Epithelial cell of esophagus (primary cell): Measurements from ENCODE around the gene COL10A1.

Experiments
- DNase-seq: peaks from one replicate; pipeline ENCODE4 v3.0.0; 2010; ENCODE audit warnings: low read depth
- H3K4me3 ChIP-seq: 2 replicates; pipeline ENCODE4 v1.5.1; 2011; ENCODE audit warnings: mild to moderate bottlenecking, low read length, control low read depth
- CTCF ChIP-seq: IDR thresholded peaks from 2 replicates; pipeline ENCODE4 v1.5.1; 2011; ENCODE audit warnings: low read depth, mild to moderate bottlenecking, low read length, control low read depth, inconsistent platforms; ENCODE audit not compliant: insufficient read depth; ENCODE audit errors: missing control alignments

Gene COL10A1

GRCh38 chr6:116073765-116074440 is 52.0 kb downstream of the COL10A1 start:
- no peak for TF ChIP-seq CTCF
- peak; percentile 88 for DNase-seq
- H3K4me3 ChIP-seq = no peak overlapping the region

GRCh38 chr6:116072368-116072767 is 53.6 kb downstream of the COL10A1 start:
- TF ChIP-seq CTCF = no peak
- H3K4me3 ChIP-seq = no peak overlapping the region
- DNase-seq = peak; percentile 27

- H3K4me3 ChIP-seq = no peak overlapping the region
- peak; percentile 48 for DNase-seq
- TF ChIP-seq CTCF = no peak
Measured at GRCh38 chr6:116070616-116071389, 55.1 kb downstream of the COL10A1 start.

- no peak overlapping the region for H3K4me3 ChIP-seq
- no peak for DNase-seq
- no peak for TF ChIP-seq CTCF
Measured at GRCh38 chr6:116070101-116070500, 55.8 kb downstream of the COL10A1 start.
